HUES6 (cell line): ENCODE data around the gene GAN.
"Not testable (repeated sequence)": the region's sequence is repeated elsewhere in the genome, so short reads cannot be mapped to it uniquely, and the experiment has no call there.

Experiments used
- H3K27ac ChIP-seq: 2 replicates; pipeline ENCODE4 v1.7.0; 2013; ENCODE audit warnings: low read depth, mild to moderate bottlenecking, low read length, inconsistent platforms
- H3K27me3 ChIP-seq: 2 replicates; pipeline ENCODE4 v1.6.1; 2013; ENCODE audit warnings: low read length; ENCODE audit not compliant: control insufficient read depth, insufficient read depth
- H3K36me3 ChIP-seq: 2 replicates; pipeline ENCODE4 v1.6.1; 2013; ENCODE audit warnings: low read length; ENCODE audit not compliant: control insufficient read depth, insufficient read depth
- H3K4me1 ChIP-seq: 2 replicates; pipeline ENCODE4 v1.6.1; 2013; ENCODE audit warnings: low read length; ENCODE audit not compliant: control insufficient read depth, insufficient read depth
- H3K4me3 ChIP-seq: 2 replicates; pipeline ENCODE4 v1.5.1; 2013; ENCODE audit warnings: low read depth, low read length
- H3K9ac ChIP-seq: one replicate; pipeline ENCODE4 v1.6.1; 2013; ENCODE audit warnings: mild to moderate bottlenecking, low read length
- H3K9me3 ChIP-seq: 2 replicates; pipeline ENCODE4 v1.6.1; 2013; ENCODE audit warnings: low read depth, low read length; ENCODE audit not compliant: control insufficient read depth, insufficient read depth

Gene GAN

GRCh38 chr16:81399909-81400308 is 85.1 kb downstream of the GAN start:
- Histone ChIP-seq H3K27me3 (peaks cover 9% of the 10 kb centered on the region; the same call in 1 of the 2 replicates), H3K36me3 (no peaks in the 10 kb centered on the region), H3K9ac (no peak overlapping the region), H3K4me3 (no peak overlapping the region), H3K4me1 (peaks cover 4% of the 10 kb centered on the region; the same call in 1 of the 2 replicates), H3K9me3 (peaks cover 8% of the 10 kb centered on the region), H3K27ac (no peak overlapping the region)

- Histone ChIP-seq H3K9me3 (peaks cover 8% of the 10 kb centered on the region), H3K27me3 (peaks cover 9% of the 10 kb centered on the region; the same call in 1 of the 2 replicates), H3K4me3 (no peak overlapping the region), H3K27ac (no peak overlapping the region), H3K9ac (no peak overlapping the region), H3K36me3 (no peaks in the 10 kb centered on the region), H3K4me1 (peaks cover 4% of the 10 kb centered on the region; the same call in 1 of the 2 replicates)
Observed at GRCh38 chr16:81401035-81401950, 86.5 kb downstream of the GAN start.

DNA sequence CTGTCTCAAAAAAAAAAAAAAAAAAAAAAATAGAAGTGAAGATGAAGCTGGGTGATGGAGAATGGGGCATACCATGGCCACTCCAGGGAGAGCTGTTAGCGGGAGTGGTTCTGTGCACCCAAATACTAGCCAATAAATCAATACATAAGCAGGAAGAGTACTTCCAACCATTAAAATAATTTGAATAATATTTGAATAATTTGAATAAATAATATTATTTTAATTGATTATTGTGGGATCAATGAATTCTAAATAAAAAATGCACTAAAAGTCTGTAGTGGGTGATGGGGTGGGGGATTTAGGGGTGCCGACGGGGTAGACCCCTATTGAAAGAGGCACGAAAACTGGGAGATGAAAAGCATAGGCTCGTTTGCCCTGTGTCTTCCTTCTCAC is 88.4 kb downstream of the GAN start:
- peaks cover 8% of the 10 kb centered on the region for H3K9me3 ChIP-seq
- peaks cover 4% of the 10 kb centered on the region; the same call in 1 of the 2 replicates for H3K4me1 ChIP-seq
- H3K9ac ChIP-seq = no peak overlapping the region
- peaks cover 9% of the 10 kb centered on the region; the same call in 1 of the 2 replicates for H3K27me3 ChIP-seq
- no peaks in the 10 kb centered on the region for H3K36me3 ChIP-seq
- H3K4me3 ChIP-seq = no peak overlapping the region
- H3K27ac ChIP-seq = no peak overlapping the region

DNA sequence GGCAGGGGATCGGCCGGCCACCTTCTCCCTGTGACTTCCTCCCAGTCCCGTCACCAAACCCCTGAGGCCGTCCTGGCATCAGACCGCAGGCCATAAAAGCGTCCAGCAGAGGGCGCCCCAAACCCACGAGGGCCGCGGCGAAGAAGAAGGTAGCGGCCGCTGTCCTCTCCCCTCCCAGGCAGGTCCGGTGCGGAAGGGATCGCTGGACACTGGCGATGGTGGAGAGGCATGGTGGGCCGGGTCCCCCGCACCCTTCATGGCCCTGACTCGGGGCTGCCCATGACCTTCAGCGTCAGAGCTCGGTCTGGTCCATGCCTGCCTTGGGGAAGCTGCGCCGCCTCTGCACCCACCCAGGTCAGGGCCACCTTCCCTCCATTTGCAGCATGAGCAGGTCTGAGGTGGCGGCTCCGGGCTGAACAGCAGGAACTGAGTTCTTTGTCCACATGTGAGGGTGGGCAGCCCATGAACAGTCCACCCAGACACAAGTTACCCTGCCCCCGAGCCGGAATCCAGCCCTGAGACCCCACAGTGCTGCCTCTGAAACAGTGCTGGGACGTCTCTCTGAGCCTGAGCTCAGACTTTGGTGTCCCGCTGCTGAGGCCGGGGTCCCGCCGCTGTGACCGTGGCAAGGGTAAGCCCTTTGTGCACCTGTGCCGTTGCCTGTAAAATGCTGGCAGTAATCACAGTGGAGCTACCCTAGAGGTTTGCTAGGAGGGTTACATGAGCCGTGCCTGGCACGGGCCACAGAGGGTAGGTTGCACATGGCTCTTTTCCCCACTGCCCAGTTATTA is 89.0 kb downstream of the GAN start:
- peaks cover 9% of the 10 kb centered on the region; the same call in 1 of the 2 replicates for H3K27me3 ChIP-seq
- H3K36me3 ChIP-seq = no peaks in the 10 kb centered on the region
- peak overlapping the region; percentile 50 for H3K4me3 ChIP-seq
- no peak overlapping the region for H3K27ac ChIP-seq
- peaks cover 8% of the 10 kb centered on the region for H3K9me3 ChIP-seq
- H3K9ac ChIP-seq = no peak overlapping the region
- peaks cover 4% of the 10 kb centered on the region; the same call in 1 of the 2 replicates for H3K4me1 ChIP-seq

DNA sequence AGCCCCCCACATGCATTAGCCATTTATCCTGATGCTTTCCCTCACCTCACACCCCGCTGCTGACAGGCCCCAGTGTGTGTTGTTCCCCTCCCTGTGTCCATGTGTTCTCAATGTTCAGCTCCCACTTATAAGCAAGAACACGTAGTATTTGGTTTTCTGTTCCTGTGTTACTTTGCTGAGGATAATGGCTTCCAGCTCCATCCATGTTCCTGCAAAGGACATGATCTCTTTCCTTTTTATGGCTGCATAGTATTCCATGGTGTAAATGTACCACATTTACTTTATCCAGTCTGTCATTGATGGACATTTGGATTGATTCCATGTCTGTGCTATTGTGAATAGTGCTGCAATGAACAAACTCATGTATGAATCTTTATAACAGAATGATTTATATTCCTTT is 90.2 kb downstream of the GAN start:
- H3K36me3 ChIP-seq, H3K9me3 ChIP-seq, H3K9ac ChIP-seq, H3K27me3 ChIP-seq, H3K4me3 ChIP-seq, H3K4me1 ChIP-seq, H3K27ac ChIP-seq: not testable (repeated sequence)

- Histone ChIP-seq H3K36me3 (no peaks in the 10 kb centered on the region), H3K27ac (no peak overlapping the region), H3K4me1 (peaks cover 6% of the 10 kb centered on the region), H3K9me3 (no peaks in the 10 kb centered on the region), H3K27me3 (peaks cover 9% of the 10 kb centered on the region; the same call in 1 of the 2 replicates), H3K9ac (no peak overlapping the region), H3K4me3 (no peak overlapping the region)
Observed at GRCh38 chr16:81405702-81406113, 90.9 kb downstream of the GAN start.

- H3K9ac ChIP-seq = no peak overlapping the region
- peaks cover 13% of the 10 kb centered on the region for H3K4me1 ChIP-seq
- H3K27me3 ChIP-seq = peaks cover 9% of the 10 kb centered on the region; the same call in 1 of the 2 replicates
- H3K9me3 ChIP-seq = no peaks in the 10 kb centered on the region
- no peak overlapping the region for H3K27ac ChIP-seq
- no peak overlapping the region for H3K4me3 ChIP-seq
- no peaks in the 10 kb centered on the region for H3K36me3 ChIP-seq
Observed at GRCh38 chr16:81408409-81408950, 93.7 kb downstream of the GAN start.

DNA sequence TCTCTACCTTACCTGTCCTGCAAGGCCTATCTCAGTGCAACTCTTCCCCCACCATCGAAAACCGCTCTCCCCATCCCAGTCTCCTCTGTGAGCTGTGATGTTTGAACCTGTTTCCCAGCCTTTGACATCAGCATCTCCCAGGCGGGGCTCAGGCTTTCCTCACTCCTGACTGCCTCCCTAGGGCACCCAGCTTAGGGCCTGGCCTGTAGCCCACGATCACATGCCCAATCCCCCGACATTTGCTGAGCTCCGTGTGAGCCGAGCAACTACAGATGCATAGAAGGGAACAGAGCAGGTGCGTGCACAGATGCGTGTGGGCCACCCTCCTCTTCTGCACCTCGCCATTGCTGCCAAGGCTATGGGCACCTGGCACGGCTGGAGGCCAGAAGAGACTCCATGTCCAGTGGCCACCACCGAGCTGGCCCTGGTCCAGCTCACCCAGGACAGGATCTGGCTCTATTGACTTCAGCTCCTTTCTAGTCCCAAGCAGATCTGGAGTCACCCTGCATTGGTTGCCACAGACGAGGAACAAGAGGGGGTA is 94.3 kb downstream of the GAN start:
- Histone ChIP-seq H3K27ac (no peak overlapping the region), H3K9ac (no peak overlapping the region), H3K9me3 (no peaks in the 10 kb centered on the region), H3K36me3 (no peaks in the 10 kb centered on the region), H3K4me1 (peaks cover 9% of the 10 kb centered on the region), H3K27me3 (0 out of 2 replicates have a peak, but pooled peaks cover 4% of the 10 kb centered on the region), H3K4me3 (no peak overlapping the region)

- H3K4me1 ChIP-seq = peaks cover 21% of the 10 kb centered on the region
- no peak overlapping the region for H3K27ac ChIP-seq
- H3K36me3 ChIP-seq = no peaks in the 10 kb centered on the region
- peak overlapping the region; percentile 27; the same call in 1 of the 2 replicates for H3K4me3 ChIP-seq
- H3K9me3 ChIP-seq = no peaks in the 10 kb centered on the region
- no peak overlapping the region for H3K9ac ChIP-seq
- H3K27me3 ChIP-seq = no peaks in the 10 kb centered on the region
Observed at GRCh38 chr16:81410643-81411293, 96.0 kb downstream of the GAN start.

- Histone ChIP-seq H3K4me3 (no peak overlapping the region), H3K9me3 (no peaks in the 10 kb centered on the region), H3K27ac (no peak overlapping the region), H3K27me3 (no peaks in the 10 kb centered on the region), H3K9ac (no peak overlapping the region), H3K36me3 (no peaks in the 10 kb centered on the region), H3K4me1 (peaks cover 32% of the 10 kb centered on the region)
Observed at GRCh38 chr16:81413245-81413990, 98.7 kb downstream of the GAN start.
